ENCODE data around the gene ATP5PB.

Gene ATP5PB

GRCh38 chr1:111446967-111447892 is 2.0 kb upstream of the ATP5PB start:
- no peak for DNase-seq

- no peak for DNase-seq
These were observed 764 bp upstream of the ATP5PB start for GRCh38 chr1:111448482-111448917.

GRCh38 chr1:111449703-111450017 is 396 bp downstream of the ATP5PB start:
- DNase-seq: no peak

DNA sequence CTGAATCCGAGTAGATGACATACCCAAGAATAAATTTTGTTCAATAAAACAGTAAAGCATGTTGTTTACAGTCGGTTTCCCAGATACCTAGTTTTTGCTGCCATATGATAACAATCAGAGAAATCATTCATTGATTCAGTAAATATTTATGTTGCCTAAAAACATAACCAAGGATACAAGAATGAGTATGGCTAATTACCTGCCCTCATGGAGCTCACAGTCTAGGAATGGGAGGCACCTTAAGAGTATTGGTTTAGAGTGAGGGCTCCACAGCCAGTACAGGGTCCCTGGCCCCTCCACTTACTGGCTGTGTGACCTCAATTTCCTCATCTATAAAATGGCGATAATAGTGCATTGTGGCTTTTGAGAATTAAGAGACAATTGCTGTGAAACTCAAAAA is 921 bp downstream of the ATP5PB start:
- DNase-seq: no peak

DNA sequence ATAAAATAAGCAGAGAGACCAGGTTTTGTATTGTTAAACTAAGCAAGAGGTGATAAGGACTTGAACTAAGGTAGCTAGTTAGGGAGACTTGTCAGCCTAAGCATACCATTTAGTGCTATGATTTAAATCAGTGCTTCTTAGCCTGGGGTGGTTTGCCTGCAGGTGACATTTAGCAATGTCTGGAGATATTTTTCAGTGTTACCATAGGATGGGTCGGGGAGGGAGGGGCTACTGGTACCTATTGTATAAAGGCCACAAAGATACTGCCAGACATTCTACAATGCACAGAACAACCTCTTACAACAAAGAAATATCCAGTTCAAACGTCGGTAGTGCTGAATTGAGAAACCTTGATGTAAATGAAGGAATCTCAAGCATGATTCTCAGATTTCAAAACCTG is 3.3 kb downstream of the ATP5PB start:
- no peak for DNase-seq

GRCh38 chr1:111453706-111454105 is 4.4 kb downstream of the ATP5PB start:
- no peak for DNase-seq

GRCh38 chr1:111454859-111455641 is 5.8 kb downstream of the ATP5PB start:
- no peak for DNase-seq

DNA sequence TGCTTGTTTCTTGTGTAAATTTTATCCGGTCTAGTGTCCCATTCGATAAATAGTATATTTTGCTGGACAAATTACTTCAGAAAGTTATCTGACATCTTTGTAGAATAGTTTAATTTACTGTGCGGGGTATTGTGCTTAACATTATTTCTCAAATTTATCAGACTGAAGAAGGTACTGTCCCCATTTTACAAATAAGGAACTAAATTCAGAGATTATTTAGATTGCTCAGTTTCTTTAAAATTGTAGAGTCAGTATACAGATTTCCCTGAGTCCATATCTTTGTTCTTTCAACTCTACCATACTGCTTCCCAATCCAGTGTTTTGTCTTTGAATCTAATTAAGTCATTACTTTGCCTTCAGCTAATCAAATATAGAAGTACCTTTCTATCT is 6.4 kb downstream of the ATP5PB start:
- DNase-seq: no peak

DNA sequence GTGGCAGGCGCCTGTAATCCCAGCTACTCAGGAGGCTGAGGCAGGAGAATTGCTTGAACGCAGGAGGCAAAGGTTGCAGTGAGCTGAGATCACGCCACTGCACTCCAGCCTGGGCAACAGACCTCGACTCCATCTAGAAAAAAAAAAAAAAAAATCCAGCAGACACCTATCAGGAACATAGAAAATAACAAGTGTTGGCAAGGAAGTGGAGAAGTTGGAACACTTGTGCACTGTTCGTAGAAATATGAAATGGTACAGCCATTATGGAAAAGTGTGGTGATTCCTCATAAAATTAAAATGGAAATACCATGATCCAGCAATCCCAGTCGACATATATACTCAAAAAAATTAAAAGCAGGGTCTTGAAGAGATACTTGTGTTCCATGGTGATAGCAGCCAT is 12.5 kb downstream of the ATP5PB start:
- no peak for DNase-seq

- DNase-seq: no peak
These were observed 13.2 kb downstream of the ATP5PB start for GRCh38 chr1:111462370-111463028.

DNA sequence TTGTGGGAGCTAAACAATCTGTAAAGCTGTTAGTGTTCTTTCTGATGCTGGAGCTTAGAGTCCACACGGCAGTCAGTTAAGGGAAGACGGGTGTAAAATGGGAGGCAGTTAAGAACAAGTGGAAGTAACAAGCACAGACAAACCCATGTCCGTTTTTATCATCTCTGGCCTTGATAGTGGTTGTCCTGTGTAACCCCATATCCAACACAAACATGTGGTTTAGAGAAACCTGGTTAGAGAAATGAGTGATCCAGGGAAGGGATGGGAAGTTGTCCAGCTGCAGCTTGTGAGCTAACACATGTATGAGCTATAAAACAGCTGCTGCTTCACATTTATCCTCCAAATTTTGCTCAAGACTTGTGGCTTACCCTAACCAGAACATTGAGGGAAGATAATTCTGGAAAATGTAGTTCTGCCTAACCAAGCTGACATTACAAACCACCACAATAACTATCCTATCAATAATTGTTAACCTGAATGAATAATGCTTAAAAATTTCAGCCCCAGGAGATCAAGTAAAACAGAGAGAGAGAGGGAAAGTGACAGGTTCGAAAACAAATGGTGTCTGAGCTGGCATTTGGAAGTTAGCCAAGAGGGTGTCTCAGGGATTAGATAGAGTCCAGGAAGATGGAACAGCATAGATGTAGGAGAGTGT is 13.9 kb downstream of the ATP5PB start:
- no peak for DNase-seq

GRCh38 chr1:111465754-111466153 is 16.5 kb downstream of the ATP5PB start:
- DNase-seq: no peak

DNA sequence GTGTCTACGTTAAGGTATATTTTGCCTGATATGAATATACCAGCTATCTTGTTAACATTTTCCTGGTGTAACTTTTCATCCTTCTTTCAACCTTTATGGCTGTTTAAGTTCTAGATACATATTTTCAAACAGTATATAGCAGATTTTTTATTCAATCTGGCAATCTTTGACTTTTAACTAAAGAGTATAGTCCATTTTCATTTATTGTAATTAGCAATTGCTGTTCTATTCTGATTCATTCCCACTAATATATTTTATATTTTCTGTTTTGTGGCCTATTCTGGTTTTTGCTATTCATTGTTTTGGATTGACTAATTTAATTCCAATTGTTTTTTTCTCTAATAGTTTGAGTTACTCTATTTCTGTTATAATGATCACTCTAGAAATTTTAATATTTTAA is 17.2 kb downstream of the ATP5PB start:
- no peak for DNase-seq

GRCh38 chr1:111467865-111468716 is 18.8 kb downstream of the ATP5PB start:
- no peak for DNase-seq

- DNase-seq: no peak
These were observed 19.4 kb downstream of the ATP5PB start for GRCh38 chr1:111468717-111469100.

- no peak for DNase-seq
These were observed 20.3 kb downstream of the ATP5PB start for GRCh38 chr1:111469539-111469938.

GRCh38 chr1:111470596-111470995 is 21.3 kb downstream of the ATP5PB start:
- DNase-seq: no peak

DNA sequence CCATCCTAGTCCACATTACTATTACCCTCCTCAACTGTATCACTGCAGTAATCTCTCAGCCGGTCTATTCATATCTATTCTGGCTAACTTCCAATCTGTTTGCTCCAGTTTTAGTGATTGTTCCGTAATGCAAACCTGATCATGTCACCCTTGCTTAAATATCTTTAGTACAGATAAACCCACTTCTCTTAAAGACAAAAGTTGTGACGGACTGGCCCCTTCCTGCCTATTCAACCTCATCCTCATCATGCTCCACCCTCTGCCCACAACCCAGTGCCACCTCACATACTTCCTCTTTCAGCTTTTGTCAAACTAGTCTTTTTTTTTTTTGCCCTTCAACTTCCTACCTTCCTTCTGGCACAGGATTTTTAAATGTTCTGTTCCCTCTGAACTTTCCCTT is 21.7 kb downstream of the ATP5PB start:
- DNase-seq: no peak

GRCh38 chr1:111471538-111471937 is 22.3 kb downstream of the ATP5PB start:
- DNase-seq: no peak

- no peak for DNase-seq
These were observed 24.8 kb downstream of the ATP5PB start for GRCh38 chr1:111474106-111474505.

GRCh38 chr1:111474521-111474920 is 25.3 kb downstream of the ATP5PB start:
- DNase-seq: no peak

DNA sequence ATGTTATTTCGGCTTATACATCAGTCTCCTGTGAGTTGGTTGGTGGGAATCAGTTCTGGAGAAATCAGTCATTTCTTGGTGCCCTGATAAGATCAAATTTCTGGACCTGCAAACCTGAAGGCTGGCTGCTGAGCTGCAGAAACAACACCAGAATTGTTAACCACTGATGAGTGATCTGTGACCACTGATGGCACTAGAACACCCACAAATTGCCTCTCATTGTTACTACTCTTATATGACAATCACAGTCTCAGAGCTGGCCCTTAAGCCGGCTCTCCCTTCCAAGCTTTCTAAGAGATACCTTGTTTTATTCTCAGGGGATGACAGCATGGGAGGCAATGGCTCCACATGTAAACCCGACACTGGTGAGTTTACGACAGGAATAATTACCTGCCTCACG is 26.4 kb downstream of the ATP5PB start:
- no peak for DNase-seq

Data from NCI-H345 (cell line).